DOHH2 (cell line): ENCODE measurements around the gene GAB3.
"Not testable (repeated sequence)": the region's sequence is repeated elsewhere in the genome, so short reads cannot be mapped to it uniquely, and the experiment has no call there.

Experiments used
- H3F3A ChIP-seq: fragments of 200-600 bp; sonication (generic), shearing (Covaris generic); 2 replicates; pipeline ENCODE4 v1.6.0; 2016; ENCODE audit warnings: antibody characterized with exemption, mild to moderate bottlenecking; ENCODE audit not compliant: control insufficient read depth, insufficient read depth
- H3K27ac ChIP-seq: fragments of 200-600 bp; sonication (generic); 2 replicates; pipeline ENCODE4 v1.5.1; 2014; ENCODE audit warnings: low read depth, mild to moderate bottlenecking, low read length, moderate library complexity
- H3K27me3 ChIP-seq: fragments of 200-600 bp; sonication (generic); 2 replicates; pipeline ENCODE4 v1.6.1; 2014; ENCODE audit warnings: mild to moderate bottlenecking, low read length, mixed read lengths; ENCODE audit not compliant: control insufficient read depth
- H3K36me3 ChIP-seq: fragments of 200-600 bp; sonication (generic); 2 replicates; pipeline ENCODE4 v1.6.1; 2014; ENCODE audit warnings: mild to moderate bottlenecking, low read length, moderate library complexity, mixed read lengths; ENCODE audit not compliant: control insufficient read depth
- H3K4me1 ChIP-seq: fragments of 200-600 bp; sonication (generic); 2 replicates; pipeline ENCODE4 v1.6.1; 2014; ENCODE audit warnings: mild to moderate bottlenecking, low read length, mixed read lengths; ENCODE audit not compliant: control insufficient read depth
- H3K4me2 ChIP-seq: fragments of 200-600 bp; sonication (generic); 2 replicates; pipeline ENCODE4 v1.6.0; 2014; ENCODE audit warnings: mild to moderate bottlenecking, low read length, moderate library complexity
- H3K4me3 ChIP-seq: fragments of 200-600 bp; sonication (generic); 2 replicates; pipeline ENCODE4 v1.5.1; 2014; ENCODE audit warnings: mild to moderate bottlenecking, low read length, mixed read lengths
- H3K79me2 ChIP-seq: fragments of 200-600 bp; sonication (generic); 2 replicates; pipeline ENCODE4 v1.6.1; 2014; ENCODE audit warnings: mild to moderate bottlenecking, low read length, mixed read lengths; ENCODE audit not compliant: control insufficient read depth
- H3K9me2 ChIP-seq: fragments of 200-600 bp; sonication (generic); replicated peaks from 2 replicates; pipeline ENCODE4 v1.6.1; 2014; ENCODE audit warnings: mild to moderate bottlenecking, low read length, mixed read lengths; ENCODE audit not compliant: control insufficient read depth
- H3K9me3 ChIP-seq: fragments of 200-600 bp; sonication (generic); 2 replicates; pipeline ENCODE4 v1.6.1; 2014; ENCODE audit warnings: antibody characterized with exemption, low read length, mixed read lengths; ENCODE audit not compliant: control insufficient read depth, insufficient read depth
- H4K20me1 ChIP-seq: fragments of 200-600 bp; sonication (generic); 2 replicates; pipeline ENCODE4 v1.6.0; 2014; ENCODE audit warnings: low read depth, mild to moderate bottlenecking, antibody characterized with exemption, low read length, moderate library complexity; ENCODE audit not compliant: control insufficient read depth, insufficient read depth
- EZH2phosphoT487 ChIP-seq: fragments of 200-600 bp; sonication (generic); IDR thresholded peaks from 2 replicates; pipeline ENCODE4 v1.6.1; 2017; ENCODE audit warnings: borderline replicate concordance, mild to moderate bottlenecking, antibody characterized with exemption, low read length, moderate library complexity, mixed read lengths
- TF ChIP-seq, protein P1 (sequence below): fragments of 200-600 bp; sonication (generic); IDR thresholded peaks from one replicate; pipeline ENCODE4 v1.5.1; 2014; ENCODE audit warnings: antibody characterized with exemption, mild to moderate bottlenecking, low read depth, low read length; ENCODE audit not compliant: poor library complexity, severe bottlenecking

GAB3 gene

DNA sequence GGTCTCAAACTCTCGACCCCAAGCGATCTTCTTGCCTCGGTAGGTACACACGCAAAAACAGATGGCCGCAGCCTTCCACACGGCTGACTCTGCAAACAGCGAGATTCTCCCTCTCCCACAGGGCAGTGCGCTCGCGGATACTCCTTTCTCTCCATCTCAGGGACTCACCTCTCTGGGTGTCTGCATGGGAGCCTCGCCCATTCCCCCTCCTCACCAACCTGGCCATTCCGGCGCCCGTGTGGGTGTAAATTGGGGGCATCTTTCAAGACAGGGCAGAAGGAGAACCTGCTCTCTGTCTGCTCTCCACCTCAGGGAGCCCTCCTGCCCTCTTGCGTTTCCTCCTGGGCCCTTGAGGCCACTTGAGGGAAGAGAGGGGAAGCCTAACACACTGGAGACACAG is 101.9 kb downstream of the GAB3 start:
- H3F3A ChIP-seq = no peaks in the 10 kb centered on the region
- no peaks in the 10 kb centered on the region for H4K20me1 ChIP-seq
- no peaks in the 10 kb centered on the region for H3K4me1 ChIP-seq
- no peak overlapping the region for H3K27ac ChIP-seq
- no peaks in the 10 kb centered on the region for H3K9me2 ChIP-seq
- H3K79me2 ChIP-seq = no peaks in the 10 kb centered on the region
- no peaks in the 10 kb centered on the region for H3K36me3 ChIP-seq
- no peak overlapping the region for H3K4me2 ChIP-seq
- no peaks in the 10 kb centered on the region for H3K9me3 ChIP-seq
- no peaks in the 10 kb centered on the region for H3K27me3 ChIP-seq
- TF ChIP-seq, protein P1, sequence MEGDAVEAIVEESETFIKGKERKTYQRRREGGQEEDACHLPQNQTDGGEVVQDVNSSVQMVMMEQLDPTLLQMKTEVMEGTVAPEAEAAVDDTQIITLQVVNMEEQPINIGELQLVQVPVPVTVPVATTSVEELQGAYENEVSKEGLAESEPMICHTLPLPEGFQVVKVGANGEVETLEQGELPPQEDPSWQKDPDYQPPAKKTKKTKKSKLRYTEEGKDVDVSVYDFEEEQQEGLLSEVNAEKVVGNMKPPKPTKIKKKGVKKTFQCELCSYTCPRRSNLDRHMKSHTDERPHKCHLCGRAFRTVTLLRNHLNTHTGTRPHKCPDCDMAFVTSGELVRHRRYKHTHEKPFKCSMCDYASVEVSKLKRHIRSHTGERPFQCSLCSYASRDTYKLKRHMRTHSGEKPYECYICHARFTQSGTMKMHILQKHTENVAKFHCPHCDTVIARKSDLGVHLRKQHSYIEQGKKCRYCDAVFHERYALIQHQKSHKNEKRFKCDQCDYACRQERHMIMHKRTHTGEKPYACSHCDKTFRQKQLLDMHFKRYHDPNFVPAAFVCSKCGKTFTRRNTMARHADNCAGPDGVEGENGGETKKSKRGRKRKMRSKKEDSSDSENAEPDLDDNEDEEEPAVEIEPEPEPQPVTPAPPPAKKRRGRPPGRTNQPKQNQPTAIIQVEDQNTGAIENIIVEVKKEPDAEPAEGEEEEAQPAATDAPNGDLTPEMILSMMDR = no peak
- TF ChIP-seq EZH2phosphoT487 = no peak
- no peak overlapping the region for H3K4me3 ChIP-seq

- not testable (repeated sequence) for H3K4me3 ChIP-seq, H3F3A ChIP-seq
Observed at GRCh38 chrX:154645745-154646378, 105.0 kb downstream of the GAB3 start.

GRCh38 chrX:154643708-154644107 is 107.2 kb downstream of the GAB3 start:
- H3K9me3 ChIP-seq, H3K4me3 ChIP-seq, H3K27me3 ChIP-seq, H3K4me2 ChIP-seq, H4K20me1 ChIP-seq, H3F3A ChIP-seq, H3K27ac ChIP-seq, H3K36me3 ChIP-seq, H3K79me2 ChIP-seq, H3K9me2 ChIP-seq, H3K4me1 ChIP-seq: not testable (repeated sequence)

More at GRCh38 chrX:154645745-154646378, 105.0 kb downstream of the GAB3 start:
- not testable (repeated sequence) for H3K4me2 ChIP-seq, H3K9me3 ChIP-seq, H3K4me1 ChIP-seq, H3K27me3 ChIP-seq, H3K27ac ChIP-seq, H3K79me2 ChIP-seq, H4K20me1 ChIP-seq, H3K36me3 ChIP-seq, H3K9me2 ChIP-seq

DNA sequence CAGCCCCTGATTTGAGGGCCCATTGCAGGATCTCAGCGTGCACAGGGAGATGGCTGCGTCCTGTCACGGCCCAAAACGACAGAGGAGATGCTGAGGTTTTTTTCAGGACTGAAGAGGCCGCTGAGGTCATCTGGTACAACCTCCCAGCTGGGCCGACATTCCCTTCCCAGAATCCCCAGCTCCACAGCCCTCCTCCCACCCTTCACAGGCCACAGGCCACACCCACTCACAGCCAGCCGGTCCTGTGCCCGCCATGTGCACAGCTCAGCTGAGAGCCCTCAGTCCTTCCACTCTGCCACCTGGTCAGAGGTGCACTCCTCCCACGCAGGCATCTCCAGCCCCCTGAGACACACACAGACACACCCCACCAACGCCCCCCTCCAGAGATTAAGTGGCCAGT is 109.1 kb downstream of the GAB3 start:
- H3K4me3 ChIP-seq, H3K27ac ChIP-seq, H3F3A ChIP-seq, H3K79me2 ChIP-seq, H3K9me2 ChIP-seq, H3K4me2 ChIP-seq, H3K9me3 ChIP-seq, H3K36me3 ChIP-seq, H3K27me3 ChIP-seq, H3K4me1 ChIP-seq, H4K20me1 ChIP-seq: not testable (repeated sequence)

- not testable (repeated sequence) for H3K36me3 ChIP-seq, H3K9me3 ChIP-seq, H3K9me2 ChIP-seq, H4K20me1 ChIP-seq, H3K27ac ChIP-seq, H3K79me2 ChIP-seq, H3K4me3 ChIP-seq, H3K4me2 ChIP-seq, H3K4me1 ChIP-seq, H3F3A ChIP-seq, H3K27me3 ChIP-seq
Observed at GRCh38 chrX:154633661-154634060, 117.2 kb downstream of the GAB3 start.

DNA sequence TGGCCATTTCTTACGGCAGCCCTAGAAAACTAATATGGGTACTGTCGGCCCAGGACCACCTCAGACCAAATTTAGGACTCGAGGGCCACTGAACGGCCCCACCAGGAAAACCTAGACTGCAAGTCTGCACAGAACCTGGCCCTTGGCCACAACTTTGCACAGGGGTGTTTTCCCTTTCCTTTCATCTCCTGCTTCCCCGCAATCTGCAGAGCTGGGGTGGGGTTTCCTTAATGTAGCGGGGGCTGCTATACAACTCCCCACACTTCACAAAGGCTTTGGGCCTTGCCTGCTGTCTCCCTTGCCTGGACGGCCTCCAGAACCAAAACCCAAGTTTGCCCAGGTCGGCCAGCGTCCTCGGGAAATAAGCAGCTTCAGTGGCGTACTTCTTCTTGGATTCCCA is 119.9 kb downstream of the GAB3 start:
- not testable (repeated sequence) for H3K27ac ChIP-seq, H3K4me2 ChIP-seq, H3K9me2 ChIP-seq, H4K20me1 ChIP-seq, H3K79me2 ChIP-seq, H3F3A ChIP-seq, H3K27me3 ChIP-seq, H3K9me3 ChIP-seq, H3K4me3 ChIP-seq, H3K36me3 ChIP-seq, H3K4me1 ChIP-seq

DNA sequence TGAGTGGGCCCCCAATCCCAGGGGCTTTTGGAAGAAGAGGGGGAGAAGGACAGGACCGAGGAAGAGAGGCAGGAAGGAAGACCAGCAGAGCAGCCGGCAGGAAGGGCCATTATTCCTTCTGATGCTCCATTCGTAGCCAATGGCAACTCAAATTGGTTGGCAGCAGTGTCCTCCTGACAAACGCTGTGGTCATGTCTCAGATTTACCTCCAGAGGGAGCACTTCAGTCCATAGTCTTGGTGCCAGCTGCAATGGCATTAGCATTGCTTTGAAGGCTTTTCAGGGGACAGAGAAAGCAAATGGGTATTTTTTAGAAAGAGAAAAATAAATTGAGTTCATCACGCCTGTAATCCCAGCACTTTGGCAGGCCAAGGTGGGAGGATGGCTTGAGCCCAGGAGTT is 121.9 kb downstream of the GAB3 start:
- not testable (repeated sequence) for H3K9me3 ChIP-seq, H3K4me3 ChIP-seq, H3F3A ChIP-seq, H3K9me2 ChIP-seq, H3K36me3 ChIP-seq, H3K4me1 ChIP-seq, H3K27me3 ChIP-seq, H3K27ac ChIP-seq, H4K20me1 ChIP-seq, H3K4me2 ChIP-seq, H3K79me2 ChIP-seq
